Ishikawa (cell line): Measurements from ENCODE around the gene ADGRL3.
A peak's percentile ranks its signal among the peaks of the same experiment; 100 is the strongest.

Experiments
- CEBPB ChIP-seq: IDR thresholded peaks from 2 replicates; pipeline ENCODE4 v1.6.1; 2012
- CREB1 ChIP-seq: IDR thresholded peaks from 2 replicates; pipeline ENCODE4 v1.6.1; 2012; ENCODE audit warnings: low read depth
- EGR1 ChIP-seq: IDR thresholded peaks from 2 replicates; pipeline ENCODE4 v1.6.1; 2012
- EP300 ChIP-seq: IDR thresholded peaks from 2 replicates; pipeline ENCODE4 v1.6.1; 2012; ENCODE audit warnings: borderline replicate concordance
- FOXM1 ChIP-seq: IDR thresholded peaks from 2 replicates; pipeline ENCODE4 v1.6.1; 2012; ENCODE audit warnings: low read depth, borderline replicate concordance
- NFIC ChIP-seq: IDR thresholded peaks from 2 replicates; pipeline ENCODE4 v1.6.1; 2012
- RAD21 ChIP-seq: IDR thresholded peaks from 2 replicates; pipeline ENCODE4 v1.6.1; 2012; ENCODE audit warnings: low read depth
- TAF1 ChIP-seq: IDR thresholded peaks from 2 replicates; pipeline ENCODE4 v1.6.1; 2012; ENCODE audit warnings: low read depth, mild to moderate bottlenecking
- YY1 ChIP-seq: IDR thresholded peaks from 2 replicates; pipeline ENCODE4 v1.6.1; 2012; ENCODE audit warnings: low read depth
- ZBTB7A ChIP-seq: IDR thresholded peaks from 2 replicates; pipeline ENCODE4 v1.6.1; 2012; ENCODE audit warnings: low read depth
- TF ChIP-seq, protein P1 (sequence below): IDR thresholded peaks from 2 replicates; pipeline ENCODE4 v1.6.1; 2012; ENCODE audit warnings: low read depth, mild to moderate bottlenecking
- TF ChIP-seq, protein P2 (sequence below): IDR thresholded peaks from 2 replicates; pipeline ENCODE4 v1.6.1; 2012
- TF ChIP-seq, protein P3 (sequence below): IDR thresholded peaks from 2 replicates; pipeline ENCODE4 v1.6.1; 2012

DNA sequence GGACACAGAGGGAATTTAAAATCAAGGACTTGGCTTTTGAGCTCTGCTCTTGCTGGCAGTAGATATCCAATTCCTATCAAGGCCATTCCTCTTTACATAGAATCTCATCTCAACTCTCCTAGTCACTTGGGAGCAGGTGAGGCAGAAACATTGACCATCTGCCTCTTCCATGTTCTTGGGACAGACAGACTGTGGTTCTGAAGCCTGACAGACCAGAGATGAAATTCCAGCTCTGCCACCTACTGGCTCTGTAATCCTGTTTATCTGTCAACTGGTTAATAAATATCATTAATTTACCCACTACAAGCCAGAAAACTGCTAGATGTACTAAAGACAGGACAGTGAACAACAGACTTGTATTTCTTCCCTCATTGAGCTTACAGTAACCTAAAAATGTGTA lies 300.8 kb downstream of the ADGRL3 start:
- TF ChIP-seq EP300 (no peak), ZBTB7A (no peak), RAD21 (peak; percentile 52), CEBPB (no peak), TAF1 (no peak), FOXM1 (no peak), CREB1 (no peak), NFIC (no peak), EGR1 (no peak), YY1 (no peak)
- TF ChIP-seq, protein P1, sequence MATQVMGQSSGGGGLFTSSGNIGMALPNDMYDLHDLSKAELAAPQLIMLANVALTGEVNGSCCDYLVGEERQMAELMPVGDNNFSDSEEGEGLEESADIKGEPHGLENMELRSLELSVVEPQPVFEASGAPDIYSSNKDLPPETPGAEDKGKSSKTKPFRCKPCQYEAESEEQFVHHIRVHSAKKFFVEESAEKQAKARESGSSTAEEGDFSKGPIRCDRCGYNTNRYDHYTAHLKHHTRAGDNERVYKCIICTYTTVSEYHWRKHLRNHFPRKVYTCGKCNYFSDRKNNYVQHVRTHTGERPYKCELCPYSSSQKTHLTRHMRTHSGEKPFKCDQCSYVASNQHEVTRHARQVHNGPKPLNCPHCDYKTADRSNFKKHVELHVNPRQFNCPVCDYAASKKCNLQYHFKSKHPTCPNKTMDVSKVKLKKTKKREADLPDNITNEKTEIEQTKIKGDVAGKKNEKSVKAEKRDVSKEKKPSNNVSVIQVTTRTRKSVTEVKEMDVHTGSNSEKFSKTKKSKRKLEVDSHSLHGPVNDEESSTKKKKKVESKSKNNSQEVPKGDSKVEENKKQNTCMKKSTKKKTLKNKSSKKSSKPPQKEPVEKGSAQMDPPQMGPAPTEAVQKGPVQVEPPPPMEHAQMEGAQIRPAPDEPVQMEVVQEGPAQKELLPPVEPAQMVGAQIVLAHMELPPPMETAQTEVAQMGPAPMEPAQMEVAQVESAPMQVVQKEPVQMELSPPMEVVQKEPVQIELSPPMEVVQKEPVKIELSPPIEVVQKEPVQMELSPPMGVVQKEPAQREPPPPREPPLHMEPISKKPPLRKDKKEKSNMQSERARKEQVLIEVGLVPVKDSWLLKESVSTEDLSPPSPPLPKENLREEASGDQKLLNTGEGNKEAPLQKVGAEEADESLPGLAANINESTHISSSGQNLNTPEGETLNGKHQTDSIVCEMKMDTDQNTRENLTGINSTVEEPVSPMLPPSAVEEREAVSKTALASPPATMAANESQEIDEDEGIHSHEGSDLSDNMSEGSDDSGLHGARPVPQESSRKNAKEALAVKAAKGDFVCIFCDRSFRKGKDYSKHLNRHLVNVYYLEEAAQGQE: no peak
- TF ChIP-seq, protein P2, sequence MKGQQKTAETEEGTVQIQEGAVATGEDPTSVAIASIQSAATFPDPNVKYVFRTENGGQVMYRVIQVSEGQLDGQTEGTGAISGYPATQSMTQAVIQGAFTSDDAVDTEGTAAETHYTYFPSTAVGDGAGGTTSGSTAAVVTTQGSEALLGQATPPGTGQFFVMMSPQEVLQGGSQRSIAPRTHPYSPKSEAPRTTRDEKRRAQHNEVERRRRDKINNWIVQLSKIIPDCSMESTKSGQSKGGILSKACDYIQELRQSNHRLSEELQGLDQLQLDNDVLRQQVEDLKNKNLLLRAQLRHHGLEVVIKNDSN: no peak
- TF ChIP-seq, protein P3, sequence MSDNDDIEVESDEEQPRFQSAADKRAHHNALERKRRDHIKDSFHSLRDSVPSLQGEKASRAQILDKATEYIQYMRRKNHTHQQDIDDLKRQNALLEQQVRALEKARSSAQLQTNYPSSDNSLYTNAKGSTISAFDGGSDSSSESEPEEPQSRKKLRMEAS: no peak
